GM18520 (cell line): ENCODE data around the gene ATP12A.

Experiments used
- ATAC-seq: cut with Tn5 transposase; IDR thresholded peaks from one replicate; pipeline ENCODE4 v1.9.1; 2021; ENCODE audit not compliant: unreplicated experiment

Gene ATP12A

GRCh38 chr13:24725379-24725778, 45.2 kb downstream of the ATP12A start:
- no peak for ATAC-seq

GRCh38 chr13:24727731-24728601, 47.8 kb downstream of the ATP12A start:
- peak; percentile 59 for ATAC-seq

GRCh38 chr13:24730873-24731567, 50.8 kb downstream of the ATP12A start:
- peak; percentile 68 for ATAC-seq

- ATAC-seq, result no peak
These were observed 54.7 kb downstream of the ATP12A start for GRCh38 chr13:24734950-24735349.

- no peak for ATAC-seq
These were observed 56.8 kb downstream of the ATP12A start for GRCh38 chr13:24737042-24737441.

GRCh38 chr13:24738366-24738847, 58.2 kb downstream of the ATP12A start:
- no peak for ATAC-seq

- ATAC-seq, result no peak
These were observed 60.0 kb downstream of the ATP12A start for GRCh38 chr13:24740014-24740890.

GRCh38 chr13:24741016-24741662, 60.9 kb downstream of the ATP12A start:
- no peak for ATAC-seq

- ATAC-seq, result no peak
These were observed 61.6 kb downstream of the ATP12A start for GRCh38 chr13:24741791-24742190.

GRCh38 chr13:24742294-24742693, 62.1 kb downstream of the ATP12A start:
- ATAC-seq, result no peak

GRCh38 chr13:24742977-24743376, 62.8 kb downstream of the ATP12A start:
- ATAC-seq, result no peak

GRCh38 chr13:24744247-24744646, 64.0 kb downstream of the ATP12A start:
- no peak for ATAC-seq

GRCh38 chr13:24745516-24745860, 65.3 kb downstream of the ATP12A start:
- no peak for ATAC-seq

- no peak for ATAC-seq
These were observed 65.8 kb downstream of the ATP12A start for GRCh38 chr13:24745861-24746617.

GRCh38 chr13:24746618-24747247, 66.5 kb downstream of the ATP12A start:
- no peak for ATAC-seq

GRCh38 chr13:24747248-24748060, 67.2 kb downstream of the ATP12A start:
- no peak for ATAC-seq

- no peak for ATAC-seq
These were observed 67.8 kb downstream of the ATP12A start for GRCh38 chr13:24748061-24748400.

GRCh38 chr13:24759197-24759596, 79.0 kb downstream of the ATP12A start:
- no peak for ATAC-seq
